ENCODE results near the gene FAU. TPM values are rescaled to one million over a fixed set of nuclear protein-coding genes. Genes with fewer than 3 reads are reported as not detected.

Gene FAU
- total and polyA plus RNA-seq, 9 of the 15 experiments (the other 6 are each of a cell fraction or from before 2014, with no cell fraction given): 433 to 1,827 (median 942) TPM

- peak; percentile 60; the same call in 1 of the 2 replicates for TF ChIP-seq THAP12 (CRISPR knock-in tag; IDR thresholded peaks at IDR 0.05)
- peak; percentile 95 for TF ChIP-seq E2F8 (IDR thresholded peaks at IDR 0.05; ENCODE audit: low read depth, partially characterized antibody)
- TF ChIP-seq THRAP3 (IDR thresholded peaks at IDR 0.05; ENCODE audit: borderline replicate concordance): peak; percentile 37; the same call in 1 of the 2 replicates
- peak; percentile 58; the same call in 1 of the 2 replicates for TF ChIP-seq ZNF76 (CRISPR knock-in tag; IDR thresholded peaks at IDR 0.05; ENCODE audit: borderline replicate concordance)
- no peak for TF ChIP-seq RBM34 (IDR thresholded peaks at IDR 0.05; ENCODE audit: borderline replicate concordance, insufficient read depth, low read length)
- peak; percentile 61; the same call in 1 of the 2 replicates for TF ChIP-seq STAT5A (IDR thresholded peaks at IDR 0.05; ENCODE audit: borderline replicate concordance, low read length)
- peak; percentile 80; the same call in 1 of the 2 replicates for TF ChIP-seq MYNN (IDR thresholded peaks at IDR 0.05)
- TF ChIP-seq MYNN (CRISPR knock-in tag; IDR thresholded peaks at IDR 0.05): no peak
- TF ChIP-seq SOX6 (IDR thresholded peaks at IDR 0.05): peak; percentile 70
- no peak for TF ChIP-seq TSC22D4 (tag; IDR thresholded peaks at IDR 0.05)
- TF ChIP-seq ESRRA (IDR thresholded peaks at IDR 0.05; ENCODE audit: borderline replicate concordance, low read depth): peak; percentile 79
- TF ChIP-seq CC2D1A (IDR thresholded peaks at IDR 0.05): no peak
- TF ChIP-seq POU5F1 (IDR thresholded peaks at IDR 0.05; ENCODE audit: borderline replicate concordance, low read depth, low read length, partially characterized antibody): peak; percentile 66
- peak; percentile 30 for TF ChIP-seq SETDB1 (IDR thresholded peaks at IDR 0.05; ENCODE audit: low read length)
- TF ChIP-seq USF1 (CRISPR knock-in tag; IDR thresholded peaks at IDR 0.05): peak; percentile 30; the same call in 1 of the 2 replicates
- peak; percentile 79 for TF ChIP-seq GMEB1 (CRISPR knock-in tag; IDR thresholded peaks at IDR 0.05)
- peak; percentile 94 for TF ChIP-seq GTF2E2 (tag; IDR thresholded peaks at IDR 0.05)
- peak; percentile 93 for TF ChIP-seq KLF1 (tag; IDR thresholded peaks at IDR 0.05)
- peak; percentile 44; the same call in 1 of the 2 replicates for TF ChIP-seq PTRF (tag; IDR thresholded peaks at IDR 0.05)
- TF ChIP-seq EZH2 (IDR thresholded peaks at IDR 0.05; ENCODE audit: borderline replicate concordance, low read depth, low read length): no peak
- TF ChIP-seq ETV1 (tag; conservative IDR thresholded peaks at IDR 0.05; ENCODE audit: low read depth): peak; percentile 95
Observed at GRCh38 chr11:65095974-65096806, 25.7 kb downstream of the FAU start, which contains the start of gene VPS51 (continued).
